Neutrophil (primary cell): ENCODE measurements around the gene BMF.
"Not testable (repeated sequence)": the region's sequence is repeated elsewhere in the genome, so short reads cannot be mapped to it uniquely, and the experiment has no call there.

Experiments used
- H3K27ac ChIP-seq: fragments of 200-600 bp; sonication (generic); 2 replicates; pipeline ENCODE4 v1.5.1; 2016; ENCODE audit warnings: mild to moderate bottlenecking, moderate library complexity
- H3K27me3 ChIP-seq: fragments of 200-600 bp; sonication (generic); 2 replicates; pipeline ENCODE4 v1.6.0; 2016; ENCODE audit warnings: mild to moderate bottlenecking
- H3K36me3 ChIP-seq: fragments of 200-600 bp; sonication (generic); 2 replicates; pipeline ENCODE4 v1.5.1; 2017
- H3K4me1 ChIP-seq, 2 experiments: fragments of 200-600 bp in 1 of 2; sonication (generic) in 1 of 2; 1 replicate in 1 of 2; 2 replicates in 1 of 2; pipeline versions ENCODE4 v1.5.1 to v1.6.1; 2013 to 2016; ENCODE audit warnings: low read depth in 1 of 2, low read length in 1 of 2, mild to moderate bottlenecking in 1 of 2, moderate library complexity in 1 of 2; ENCODE audit not compliant: control insufficient read depth in 1 of 2, insufficient read depth in 1 of 2
- H3K4me3 ChIP-seq, 2 experiments: fragments of 200-600 bp in 1 of 2; sonication (generic) in 1 of 2; 1 replicate in 1 of 2; 2 replicates in 1 of 2; pipeline ENCODE4 v1.5.1; 2013 to 2016; ENCODE audit warnings: low read depth in 1 of 2, low read length in 1 of 2, mild to moderate bottlenecking in 1 of 2, moderate library complexity in 1 of 2
- H3K9me3 ChIP-seq: fragments of 200-600 bp; sonication (generic); 2 replicates; pipeline ENCODE4 v1.5.1; 2016
- TF ChIP-seq, protein P1 (sequence below): fragments of 200-600 bp; sonication (generic); IDR thresholded peaks from 2 replicates; pipeline ENCODE4 v1.5.1; 2016; ENCODE audit warnings: antibody characterized with exemption

The BMF gene

DNA sequence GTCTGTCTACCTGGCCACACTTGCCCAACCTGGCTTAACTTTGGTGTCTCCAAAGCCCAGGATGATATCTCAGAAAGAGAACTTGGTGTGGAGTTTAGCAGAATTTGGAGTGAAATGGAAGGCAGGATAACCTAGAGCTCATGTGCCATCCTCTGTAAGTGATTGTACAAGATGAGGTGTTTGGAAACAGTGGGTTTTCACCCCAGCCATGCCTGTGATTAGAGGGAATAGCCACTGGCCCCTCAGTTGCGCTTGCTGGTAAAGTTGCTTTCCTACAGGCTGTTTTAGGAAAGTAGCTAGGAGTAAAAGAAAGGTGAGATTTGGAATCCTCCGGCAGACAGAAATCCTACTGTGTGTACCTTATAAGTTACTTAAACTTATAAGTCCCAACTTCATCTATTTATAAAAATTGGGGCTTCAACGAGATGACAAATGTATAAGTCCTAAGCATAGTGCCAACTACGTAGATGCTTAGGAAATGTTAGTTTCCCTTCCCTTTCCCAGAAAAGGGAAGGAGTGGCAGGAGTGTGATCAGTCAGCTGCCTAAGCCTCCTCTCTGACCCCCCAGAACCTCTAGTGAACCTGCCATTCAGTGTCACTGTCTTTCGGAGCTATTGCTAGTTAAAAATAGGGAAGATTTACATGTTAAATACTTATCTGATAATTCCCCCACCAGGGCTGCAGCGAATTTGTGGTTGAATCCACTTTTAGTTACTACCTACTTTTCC lies 13.4 kb upstream of the BMF start:
- Histone ChIP-seq H3K9me3 (no peaks in the 10 kb centered on the region), H3K27me3 (peaks cover 4% of the 10 kb centered on the region), H3K4me1 (peaks cover 17 to 18% of the 10 kb centered on the region in 2 experiments), H3K27ac (no peak overlapping the region), H3K36me3 (no peaks in the 10 kb centered on the region), H3K4me3 (no peak overlapping the region)
- TF ChIP-seq, protein P1, sequence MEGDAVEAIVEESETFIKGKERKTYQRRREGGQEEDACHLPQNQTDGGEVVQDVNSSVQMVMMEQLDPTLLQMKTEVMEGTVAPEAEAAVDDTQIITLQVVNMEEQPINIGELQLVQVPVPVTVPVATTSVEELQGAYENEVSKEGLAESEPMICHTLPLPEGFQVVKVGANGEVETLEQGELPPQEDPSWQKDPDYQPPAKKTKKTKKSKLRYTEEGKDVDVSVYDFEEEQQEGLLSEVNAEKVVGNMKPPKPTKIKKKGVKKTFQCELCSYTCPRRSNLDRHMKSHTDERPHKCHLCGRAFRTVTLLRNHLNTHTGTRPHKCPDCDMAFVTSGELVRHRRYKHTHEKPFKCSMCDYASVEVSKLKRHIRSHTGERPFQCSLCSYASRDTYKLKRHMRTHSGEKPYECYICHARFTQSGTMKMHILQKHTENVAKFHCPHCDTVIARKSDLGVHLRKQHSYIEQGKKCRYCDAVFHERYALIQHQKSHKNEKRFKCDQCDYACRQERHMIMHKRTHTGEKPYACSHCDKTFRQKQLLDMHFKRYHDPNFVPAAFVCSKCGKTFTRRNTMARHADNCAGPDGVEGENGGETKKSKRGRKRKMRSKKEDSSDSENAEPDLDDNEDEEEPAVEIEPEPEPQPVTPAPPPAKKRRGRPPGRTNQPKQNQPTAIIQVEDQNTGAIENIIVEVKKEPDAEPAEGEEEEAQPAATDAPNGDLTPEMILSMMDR = no peak

DNA sequence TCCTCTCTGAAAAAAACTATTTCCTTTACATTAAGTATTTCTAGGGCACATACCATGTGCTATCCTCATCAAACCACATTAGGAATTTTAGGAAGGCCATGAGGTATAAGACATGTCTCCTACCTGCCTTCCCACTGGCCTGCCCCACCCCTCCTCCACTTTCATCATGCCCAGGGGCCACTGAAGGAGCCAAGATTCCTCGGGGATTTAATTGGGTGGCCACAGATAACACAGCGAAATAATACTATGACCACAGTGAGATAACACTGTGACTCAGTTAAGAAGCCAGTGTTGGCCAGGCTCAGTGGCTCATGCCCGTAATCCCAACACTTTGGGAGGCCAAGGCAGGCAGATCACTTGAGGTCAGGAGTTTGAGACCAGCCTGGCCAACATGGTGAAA lies 9.8 kb upstream of the BMF start:
- TF ChIP-seq, protein P1 = no peak
- Histone ChIP-seq H3K9me3 (no peaks in the 10 kb centered on the region), H3K4me1 (peaks cover 23 to 25% of the 10 kb centered on the region in 2 experiments), H3K27ac (no peak overlapping the region), H3K36me3 (no peaks in the 10 kb centered on the region), H3K27me3 (no peaks in the 10 kb centered on the region), H3K4me3 (no peak overlapping the region)

DNA sequence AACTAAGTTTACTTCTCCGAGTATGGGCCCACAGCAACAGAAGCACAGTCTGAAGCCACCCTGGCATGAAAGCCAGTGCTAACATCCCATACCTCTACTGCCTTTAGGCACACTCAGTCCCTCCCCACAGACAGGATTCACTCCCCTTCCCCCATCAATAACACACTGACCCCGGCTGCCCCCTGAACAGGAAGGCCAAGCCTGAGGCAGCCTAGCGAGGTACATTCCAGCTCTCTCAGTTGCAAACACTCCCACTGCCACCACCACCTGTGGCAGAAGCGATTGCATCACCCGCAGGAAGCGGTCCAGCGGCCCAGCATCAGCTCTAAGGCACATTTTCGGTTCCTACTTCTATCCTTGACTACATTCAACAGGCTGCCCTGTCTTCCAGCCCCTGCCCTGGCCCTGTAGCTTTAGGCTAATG lies 7.0 kb upstream of the BMF start:
- TF ChIP-seq, protein P1 = no peak

DNA sequence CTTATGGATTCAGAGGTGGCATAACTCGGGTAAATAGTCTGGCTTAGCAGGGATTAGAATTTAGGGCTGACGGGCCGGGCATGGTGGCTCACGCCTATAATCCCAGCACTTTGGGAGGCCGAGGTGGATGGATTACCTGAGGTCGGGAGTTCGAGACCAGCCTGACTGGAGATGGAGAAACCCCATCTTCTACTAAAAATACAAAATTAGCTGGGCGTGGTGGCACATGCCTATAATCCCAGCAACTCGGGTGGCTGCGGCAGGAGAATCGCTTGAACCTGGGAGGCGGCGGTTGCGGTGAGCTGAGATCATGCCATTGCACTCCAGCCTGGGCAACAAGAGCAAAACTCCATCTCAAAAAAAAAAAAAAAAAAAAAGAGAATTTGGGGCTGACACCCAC lies 6.4 kb upstream of the BMF start:
- H3K9me3 ChIP-seq, H3K27ac ChIP-seq, H3K27me3 ChIP-seq, H3K4me3 ChIP-seq, H3K36me3 ChIP-seq: not testable (repeated sequence)
- H3K4me1 ChIP-seq = peaks cover 7 to 17% of the 10 kb centered on the region in 2 experiments

More for the DNA sequence above, 7.0 kb upstream of the BMF start:
- Histone ChIP-seq H3K27ac (no peak overlapping the region), H3K36me3 (no peaks in the 10 kb centered on the region), H3K9me3 (no peaks in the 10 kb centered on the region), H3K4me3 (no peak overlapping the region), H3K27me3 (no peaks in the 10 kb centered on the region), H3K4me1 (peaks cover 7 to 17% of the 10 kb centered on the region in 2 experiments)

DNA sequence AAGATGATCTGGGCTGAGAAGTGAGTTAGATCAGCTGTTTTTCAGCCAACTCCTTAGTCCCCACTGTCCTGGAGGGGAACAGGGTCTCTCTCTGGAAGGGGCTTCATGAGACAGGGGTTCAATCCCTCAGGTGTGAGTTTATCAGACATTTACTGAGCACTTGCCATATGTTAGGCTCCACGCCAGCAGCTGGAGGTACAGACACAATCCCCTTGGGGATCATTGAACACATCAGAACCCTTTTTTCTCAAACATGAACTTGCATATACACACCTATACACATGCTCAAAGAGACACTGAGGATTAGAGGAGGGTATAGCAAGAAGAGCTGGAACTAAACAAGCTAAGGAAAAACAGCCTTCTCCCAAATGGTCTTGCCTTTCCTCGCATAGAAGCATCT lies 5.5 kb upstream of the BMF start:
- Histone ChIP-seq H3K27ac (no peak overlapping the region), H3K4me3 (no peak overlapping the region), H3K27me3 (no peaks in the 10 kb centered on the region), H3K9me3 (no peaks in the 10 kb centered on the region), H3K4me1 (peaks cover 11 to 21% of the 10 kb centered on the region in 2 experiments), H3K36me3 (no peaks in the 10 kb centered on the region)
- TF ChIP-seq, protein P1 = no peak

DNA sequence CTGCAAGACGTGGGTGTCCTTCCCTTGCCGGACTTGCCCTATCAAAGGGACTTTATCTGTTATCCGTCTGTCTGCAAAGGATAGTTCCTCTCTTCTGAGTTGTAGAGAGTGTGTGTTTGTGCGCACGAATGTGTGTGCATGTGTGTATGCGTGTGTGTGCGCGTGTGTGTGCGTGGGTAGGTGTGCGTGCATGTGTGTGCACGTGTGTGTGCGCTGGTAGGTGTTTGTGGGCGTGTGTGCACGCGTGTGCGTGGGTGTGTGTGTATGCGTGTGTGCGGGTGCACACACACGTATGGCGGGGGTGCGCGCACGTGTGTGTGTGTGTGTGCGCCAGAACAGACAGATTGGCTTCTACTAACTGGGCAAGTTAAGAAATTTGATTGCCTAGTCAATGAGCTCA lies 4.1 kb upstream of the BMF start:
- Histone ChIP-seq H3K9me3 (no peaks in the 10 kb centered on the region), H3K36me3 (no peaks in the 10 kb centered on the region), H3K4me1 (peaks cover 22 to 23% of the 10 kb centered on the region in 2 experiments), H3K27me3 (no peaks in the 10 kb centered on the region), H3K27ac (no peak overlapping the region), H3K4me3 (no peak overlapping the region)
- TF ChIP-seq, protein P1 = no peak
